Thoracic aorta (tissue), 2 donors: ENCODE measurements around the gene CAPN5. TPM values are rescaled to one million over a fixed set of nuclear protein-coding genes. Genes with fewer than 3 reads are reported as not detected.

Source experiments
- ATAC-seq: fragments of 150-250 bp; one replicate; pipeline ENCODE4 v1.8.0; 2017; ENCODE audit warnings: low read depth; ENCODE audit not compliant: insufficient number of reproducible peaks, low FRiP score
- DNase-seq: peaks from one replicate; pipeline ENCODE4 v3.0.0-alpha.2; 2020; ENCODE audit warnings: low spot score
- H3K27ac ChIP-seq, 2 donors: fragments of 200-600 bp; sonication (generic); 1 replicate in 1 of 2; 2 replicates in 1 of 2; pipeline ENCODE4 v1.5.1; 2016; ENCODE audit warnings: mild to moderate bottlenecking in 2 of 2, moderate library complexity in 2 of 2
- H3K27me3 ChIP-seq: fragments of 200-600 bp; sonication (generic); replicated peaks from 2 replicates; pipeline ENCODE4 v1.6.0; 2016; ENCODE audit warnings: mild to moderate bottlenecking; ENCODE audit not compliant: insufficient read depth
- H3K36me3 ChIP-seq: fragments of 200-600 bp; sonication (generic); one replicate; pipeline ENCODE4 v1.5.1; 2016
- H3K4me1 ChIP-seq, 2 donors: fragments of 200-600 bp; sonication (generic); 1 replicate in 1 of 2; 2 replicates in 1 of 2; pipeline versions ENCODE4 v1.5.1 to v1.6.0; 2016; ENCODE audit warnings: low read depth in 2 of 2, mild to moderate bottlenecking in 1 of 2; ENCODE audit not compliant: control insufficient read depth in 1 of 2
- H3K4me3 ChIP-seq: fragments of 200-600 bp; sonication (generic); 2 replicates; pipeline ENCODE4 v1.5.1; 2016; ENCODE audit warnings: mild to moderate bottlenecking
- H3K9me3 ChIP-seq: fragments of 200-600 bp; sonication (generic); 2 replicates; pipeline ENCODE4 v1.5.1; 2016
- CTCF ChIP-seq: fragments of 200-600 bp; sonication (generic); IDR thresholded peaks from one replicate; pipeline ENCODE4 v1.5.1; 2019; ENCODE audit warnings: antibody characterized with exemption
- total RNA-seq, 2 donors: library from RNA; depleted of rRNA; stranded (reverse); fragments of >200 nt; gene quantifications; one replicate each; pipeline versions ENCODE4 v1.1.0 to v1.2.3, GENCODE V29; 2016

The CAPN5 gene
- total RNA-seq, 2 donors from 2014 or later = 9.5 to 20.8 TPM

- DNase-seq (no peak), ATAC-seq (no peak)
- peaks cover 3 to 9% of the 10 kb centered on the region in 2 donors for H3K4me1 ChIP-seq
- H3K9me3 ChIP-seq = no peaks in the 10 kb centered on the region
- no peak for TF ChIP-seq CTCF
- H3K4me3 ChIP-seq = no peak overlapping the region
- no peak overlapping the region for H3K27ac ChIP-seq
- no peaks in the 10 kb centered on the region for H3K27me3 ChIP-seq
- no peaks in the 10 kb centered on the region for H3K36me3 ChIP-seq
Observed at GRCh38 chr11:77083566-77084245, 16.9 kb downstream of the CAPN5 start.

GRCh38 chr11:77084581-77085191 lies 17.9 kb downstream of the CAPN5 start:
- Histone ChIP-seq H3K36me3 (no peaks in the 10 kb centered on the region), H3K27me3 (no peaks in the 10 kb centered on the region), H3K4me1 (peaks cover 3 to 9% of the 10 kb centered on the region in 2 donors), H3K4me3 (no peak overlapping the region), H3K27ac (no peak overlapping the region), H3K9me3 (no peaks in the 10 kb centered on the region)
- DNase-seq (no peak), ATAC-seq (no peak)
- TF ChIP-seq CTCF = no peak

GRCh38 chr11:77085652-77086051 lies 18.9 kb downstream of the CAPN5 start:
- no peaks in the 10 kb centered on the region for H3K27me3 ChIP-seq
- no peak overlapping the region for H3K27ac ChIP-seq
- no peak for TF ChIP-seq CTCF
- H3K9me3 ChIP-seq = no peaks in the 10 kb centered on the region
- no peaks in the 10 kb centered on the region for H3K36me3 ChIP-seq
- no peak for DNase-seq
- peaks cover 3 to 9% of the 10 kb centered on the region in 2 donors for H3K4me1 ChIP-seq
- H3K4me3 ChIP-seq = no peak overlapping the region
- no peak for ATAC-seq

- no peak for TF ChIP-seq CTCF
- Histone ChIP-seq H3K27me3 (no peaks in the 10 kb centered on the region), H3K4me1 (peaks cover 3 to 9% of the 10 kb centered on the region in 2 donors), H3K36me3 (no peaks in the 10 kb centered on the region), H3K4me3 (no peak overlapping the region), H3K9me3 (no peaks in the 10 kb centered on the region), H3K27ac (no peak overlapping the region)
- no peak for DNase-seq
- no peak for ATAC-seq
Observed at GRCh38 chr11:77086521-77087472, 20.0 kb downstream of the CAPN5 start.

GRCh38 chr11:77087723-77088225 lies 21.0 kb downstream of the CAPN5 start:
- DNase-seq (no peak), ATAC-seq (no peak)
- no peak overlapping the region for H3K4me3 ChIP-seq
- H3K27me3 ChIP-seq = no peaks in the 10 kb centered on the region
- no peaks in the 10 kb centered on the region for H3K36me3 ChIP-seq
- no peak for TF ChIP-seq CTCF
- H3K9me3 ChIP-seq = no peaks in the 10 kb centered on the region
- peaks cover 2 to 5% of the 10 kb centered on the region in 2 donors for H3K4me1 ChIP-seq
- no peak overlapping the region for H3K27ac ChIP-seq
